ENCODE data around the gene ELMOD3. TPM values are rescaled to one million over a fixed set of nuclear protein-coding genes. Genes with fewer than 3 reads are reported as not detected.

The ELMOD3 gene
- total RNA-seq: 10.3 and 10.7 TPM in 2 replicates

GRCh38 chr2:85354286-85355072 is at the start of gene ELMOD3, which contains the start of gene RETSAT:
Gene ELMOD3 (plus strand): TSS chr2:85354769. CDS start chr2:85357199, 2,430 bp downstream.
Gene RETSAT (minus strand): TSS chr2:85354528. CDS start chr2:85354507, 21 bp downstream.

DNA sequence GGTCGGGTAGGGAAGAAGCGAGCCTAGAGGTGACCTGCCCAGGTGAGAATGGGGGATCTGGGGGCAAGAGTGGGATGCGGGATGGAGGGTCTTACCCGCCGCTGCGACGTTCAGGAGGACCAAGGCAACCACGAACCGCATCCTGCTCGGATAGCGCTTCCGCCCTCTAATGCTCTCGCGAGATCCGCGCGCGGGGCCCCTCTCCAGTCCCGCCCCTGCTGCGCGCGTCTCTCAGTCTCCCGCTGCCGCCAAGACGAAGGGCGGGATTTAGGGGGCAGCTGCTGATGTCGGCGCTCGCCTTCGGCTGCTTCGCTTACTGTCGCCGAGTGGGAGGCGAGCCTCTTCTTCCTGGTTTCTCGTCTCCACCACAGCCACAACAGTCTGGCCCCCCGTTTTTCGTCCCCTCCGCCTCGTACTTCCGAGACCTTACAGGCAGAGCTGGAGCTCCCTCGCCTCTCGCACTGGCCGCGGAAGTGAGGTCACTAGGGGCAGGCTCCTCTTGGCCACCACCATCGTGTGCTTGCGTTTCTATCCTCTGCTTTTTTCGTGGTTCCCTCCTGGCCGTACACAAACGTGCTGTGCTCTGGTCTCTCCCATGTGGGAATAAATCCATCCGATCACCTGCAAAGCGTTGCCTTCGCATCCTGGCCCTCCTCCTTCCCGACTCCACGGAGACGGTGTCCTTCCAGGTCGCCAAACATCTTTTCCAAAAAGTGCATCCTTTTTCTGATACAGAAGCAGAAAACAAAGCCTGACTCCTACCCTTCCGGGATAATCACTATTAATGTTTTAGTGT is 26.5 kb upstream of the ELMOD3 start, which contains the start of gene TGOLN2:
Gene TGOLN2, minus strand, starts transcription at position 168 of the 796 bp plus-strand sequence. Its CDS starts 27 bp downstream, at position 141.

GRCh38 chr2:85409845-85410583 is 55.4 kb downstream of the ELMOD3 start, which contains the start of gene CAPG:
Gene CAPG (minus strand): TSS chr2:85410366. CDS start chr2:85402145, 8,221 bp downstream.

GRCh38 chr2:85418132-85419008 is 63.8 kb downstream of the ELMOD3 start, which contains the start of gene SH2D6:
Gene SH2D6 (plus strand): TSS chr2:85418714. CDS start chr2:85429466, 10,752 bp downstream.

Other genes starting within 250 kb of the ELMOD3 start
- gene TCF7L1, start 221.4 kb upstream of the ELMOD3 start, total RNA-seq: 2.7 and 2.8 TPM in 2 replicates
- 88.4 and 101 TPM in 2 replicates for gene TGOLN2, start 26.8 kb upstream of the ELMOD3 start, total RNA-seq
- 52.6 and 56.9 TPM in 2 replicates for gene RETSAT, start 241 bp upstream of the ELMOD3 start, total RNA-seq
- 110 and 148 TPM in 2 replicates for gene CAPG, start 55.6 kb downstream of the ELMOD3 start, total RNA-seq
- gene SH2D6, start 63.9 kb downstream of the ELMOD3 start, total RNA-seq: not detected in 2 replicates
- gene MAT2A, start 184.4 kb downstream of the ELMOD3 start, total RNA-seq: 103 and 109 TPM in 2 replicates
- 28.7 and 47.6 TPM in 2 replicates for gene GGCX, start 206.7 kb downstream of the ELMOD3 start, total RNA-seq
- gene VAMP8, start 222.8 kb downstream of the ELMOD3 start, total RNA-seq: 2.5 and 2.9 TPM in 2 replicates
- gene VAMP5, start 229.7 kb downstream of the ELMOD3 start, total RNA-seq: 201 and 217 TPM in 2 replicates
- 204 and 256 TPM in 2 replicates for gene RNF181, start 241.0 kb downstream of the ELMOD3 start, total RNA-seq
- 13.0 and 13.6 TPM in 2 replicates for gene TMEM150A, start 247.9 kb downstream of the ELMOD3 start, total RNA-seq

Data from mammary microvascular endothelial cell (primary cell).